Muscle layer of duodenum (tissue), 2 donors: ENCODE data around the gene GGTLC2.
"Not testable (repeated sequence)": the region's sequence is repeated elsewhere in the genome, so short reads cannot be mapped to it uniquely, and the experiment has no call there.

ENCODE experiments used
- H3K27ac ChIP-seq: one replicate; pipeline ENCODE4 v1.7.0; 2013; ENCODE audit warnings: mild to moderate bottlenecking, low read length
- H3K27me3 ChIP-seq: one replicate; pipeline ENCODE4 v1.7.0; 2013; ENCODE audit warnings: low read depth, mild to moderate bottlenecking, control low read depth, low read length
- H3K36me3 ChIP-seq, 2 donors: one replicate each; pipeline ENCODE4 v1.7.0; 2013; ENCODE audit warnings: low read length in 2 of 2, control low read depth in 1 of 2, mild to moderate bottlenecking in 1 of 2; ENCODE audit not compliant: insufficient read depth in 2 of 2, control insufficient read depth in 1 of 2
- H3K4me1 ChIP-seq, 2 donors: one replicate each; pipeline ENCODE4 v1.7.0; 2013; ENCODE audit warnings: low read length in 2 of 2, mild to moderate bottlenecking in 2 of 2, control low read depth in 1 of 2, moderate library complexity in 1 of 2; ENCODE audit not compliant: insufficient read depth in 2 of 2, control insufficient read depth in 1 of 2
- H3K4me3 ChIP-seq, 2 donors: one replicate each; pipeline ENCODE4 v1.7.0; 2013; ENCODE audit warnings: low read length in 2 of 2, low read depth in 1 of 2, mild to moderate bottlenecking in 1 of 2
- H3K9me3 ChIP-seq, 2 donors: one replicate each; pipeline ENCODE4 v1.7.0; 2013; ENCODE audit warnings: low read length in 2 of 2, control low read depth in 1 of 2, mild to moderate bottlenecking in 1 of 2; ENCODE audit not compliant: control insufficient read depth in 1 of 2
- donor health status: healthy.

Gene GGTLC2

DNA sequence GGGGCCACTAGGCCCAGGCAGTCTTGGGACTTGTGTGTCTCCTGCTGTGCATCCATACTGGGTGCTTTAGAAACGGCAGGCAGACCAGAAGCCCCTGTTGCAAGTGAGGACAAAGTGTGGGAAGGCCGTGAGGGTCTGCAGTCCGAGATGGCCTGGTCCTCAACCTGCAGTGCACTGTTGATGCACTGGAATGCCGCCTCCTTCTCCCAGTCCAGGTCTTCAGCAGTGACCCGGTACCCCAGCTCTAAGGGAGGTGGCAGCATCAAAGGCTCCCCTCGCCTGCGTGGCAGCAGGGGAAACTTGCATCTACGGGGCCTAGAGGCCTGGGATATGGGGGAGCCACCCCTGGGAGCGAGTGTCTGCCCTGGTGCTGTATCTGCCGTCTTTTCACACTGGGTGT is 2.2 kb upstream of the GGTLC2 start:
- H3K27me3 ChIP-seq, H3K9me3 ChIP-seq, H3K36me3 ChIP-seq, H3K27ac ChIP-seq, H3K4me3 ChIP-seq, H3K4me1 ChIP-seq: not testable (repeated sequence)

DNA sequence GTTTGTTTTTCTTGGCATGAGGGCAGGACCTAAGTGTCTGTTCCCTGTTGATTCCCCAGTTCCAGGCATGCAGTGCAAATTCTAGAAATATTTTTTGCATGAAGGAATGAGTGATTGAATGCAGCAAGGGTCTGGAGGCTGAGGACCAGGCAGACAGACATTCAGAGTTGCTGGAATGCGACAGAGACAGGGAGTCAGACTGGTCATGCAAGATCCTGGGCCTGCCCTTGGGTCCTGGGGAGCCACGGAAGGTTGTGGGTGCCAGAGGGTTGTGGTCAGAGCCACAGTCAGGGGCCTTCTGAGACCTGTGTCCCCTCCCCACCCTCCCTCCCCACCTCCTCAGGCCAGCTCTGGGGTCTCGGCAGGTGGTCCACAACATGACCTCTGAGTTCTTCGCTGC is 1.6 kb downstream of the GGTLC2 start:
- not testable (repeated sequence) for H3K9me3 ChIP-seq, H3K36me3 ChIP-seq

GRCh38 chr22:22647952-22648351 is 3.5 kb downstream of the GGTLC2 start:
- H3K36me3 ChIP-seq = not testable (repeated sequence)

More for the DNA sequence above, 1.6 kb downstream of the GGTLC2 start:
- not testable (repeated sequence) for H3K4me1 ChIP-seq, H3K27ac ChIP-seq, H3K27me3 ChIP-seq, H3K4me3 ChIP-seq

DNA sequence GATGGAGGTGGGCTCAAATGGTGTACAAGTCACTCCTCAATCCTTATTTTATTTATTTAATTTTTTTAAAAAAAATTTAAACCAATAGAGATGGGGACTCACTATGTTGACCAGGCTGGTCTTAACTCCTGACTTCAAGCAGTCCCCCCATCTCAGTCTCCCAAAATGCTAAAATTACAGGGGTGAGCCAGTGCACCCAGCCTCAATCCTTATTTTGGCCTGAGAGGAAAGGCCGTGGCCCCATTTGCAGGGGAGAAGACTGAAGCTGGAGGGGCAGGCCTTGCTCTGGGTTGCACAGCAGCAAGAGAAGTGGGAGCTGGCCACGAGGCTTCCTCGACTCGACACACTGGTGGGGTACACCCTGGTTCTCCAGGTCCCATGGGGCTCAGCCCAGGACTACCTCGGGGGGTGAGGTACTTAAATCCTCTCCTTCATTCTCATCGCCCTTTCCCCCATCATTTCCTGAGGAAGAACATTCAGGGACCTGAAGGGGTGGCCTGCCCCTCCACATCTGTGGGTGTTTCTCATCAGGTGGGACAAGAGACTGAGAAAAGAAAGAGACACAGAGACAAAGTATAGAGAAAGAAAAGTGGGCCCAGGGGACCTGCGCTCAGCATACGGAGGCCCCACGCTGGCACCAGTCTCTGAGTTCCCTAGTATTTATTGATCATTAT is 4.6 kb downstream of the GGTLC2 start:
- not testable (repeated sequence) for H3K4me3 ChIP-seq

More at GRCh38 chr22:22647952-22648351, 3.5 kb downstream of the GGTLC2 start:
- H3K4me3 ChIP-seq, H3K4me1 ChIP-seq, H3K27ac ChIP-seq, H3K27me3 ChIP-seq, H3K9me3 ChIP-seq: not testable (repeated sequence)

GRCh38 chr22:22649761-22650160 is 5.3 kb downstream of the GGTLC2 start:
- H3K4me3 ChIP-seq, H3K4me1 ChIP-seq, H3K27me3 ChIP-seq, H3K36me3 ChIP-seq, H3K9me3 ChIP-seq, H3K27ac ChIP-seq: not testable (repeated sequence)

More for the DNA sequence above, 4.6 kb downstream of the GGTLC2 start:
- not testable (repeated sequence) for H3K36me3 ChIP-seq, H3K27ac ChIP-seq, H3K9me3 ChIP-seq, H3K4me1 ChIP-seq, H3K27me3 ChIP-seq

GRCh38 chr22:22650398-22650797 is 6.0 kb downstream of the GGTLC2 start:
- H3K27me3 ChIP-seq, H3K27ac ChIP-seq, H3K4me3 ChIP-seq, H3K4me1 ChIP-seq, H3K36me3 ChIP-seq, H3K9me3 ChIP-seq: not testable (repeated sequence)

DNA sequence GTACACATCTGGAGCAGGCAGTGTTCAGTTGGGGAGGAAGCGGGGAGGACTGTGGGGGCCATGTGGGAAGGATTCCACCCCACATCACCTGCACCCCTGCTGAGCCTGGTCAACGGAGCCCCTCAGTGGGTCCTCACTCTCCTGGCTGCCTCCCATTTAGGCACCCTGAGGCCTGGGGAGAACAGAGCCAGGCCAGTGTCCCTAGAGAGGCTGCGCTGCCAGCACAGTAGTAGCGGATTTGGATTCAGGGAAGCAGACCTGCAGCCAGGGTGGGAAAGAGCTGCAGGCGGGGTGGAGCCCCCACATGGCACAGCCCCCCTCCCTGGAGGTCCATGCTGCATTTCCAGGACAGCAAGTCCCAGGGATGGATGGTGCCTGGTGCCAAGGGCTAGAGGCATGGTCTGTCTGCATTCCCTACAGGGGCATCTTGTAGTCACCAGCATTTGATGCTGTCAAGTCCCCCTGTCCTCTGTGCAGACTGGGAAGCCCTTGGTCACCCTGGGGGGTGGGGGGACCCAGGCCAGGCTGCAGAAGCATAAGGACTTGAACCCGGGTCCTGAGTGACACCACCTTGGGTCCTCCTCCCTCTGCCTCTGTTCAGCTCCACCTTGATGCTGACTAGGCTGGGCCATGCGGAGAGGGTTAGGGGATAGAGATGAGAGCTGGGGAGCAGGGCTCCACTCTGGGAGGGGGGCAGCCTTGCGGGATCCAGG is 6.5 kb downstream of the GGTLC2 start:
- not testable (repeated sequence) for H3K36me3 ChIP-seq, H3K27ac ChIP-seq, H3K4me1 ChIP-seq, H3K27me3 ChIP-seq, H3K4me3 ChIP-seq, H3K9me3 ChIP-seq

DNA sequence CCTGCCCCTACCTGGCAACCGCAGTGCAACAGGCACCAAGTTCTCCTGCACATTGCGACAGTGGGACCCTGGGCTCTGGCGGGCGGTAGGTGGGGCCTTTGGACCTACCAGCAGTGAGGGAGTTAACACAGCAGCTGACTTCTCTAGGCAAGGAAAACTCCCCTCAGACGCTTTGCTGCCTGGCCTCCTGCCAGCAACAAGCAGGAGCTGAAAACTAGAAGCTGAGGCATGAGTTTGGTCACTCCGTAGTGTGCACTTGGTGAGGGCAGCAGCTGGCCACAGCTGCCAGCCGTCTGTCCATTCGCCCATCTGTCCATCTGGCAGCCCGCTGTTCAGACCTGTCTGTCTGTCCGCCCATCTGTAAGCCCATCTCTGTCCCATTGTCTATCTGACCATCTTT is 7.2 kb downstream of the GGTLC2 start:
- H3K9me3 ChIP-seq, H3K27ac ChIP-seq, H3K27me3 ChIP-seq, H3K4me3 ChIP-seq, H3K4me1 ChIP-seq, H3K36me3 ChIP-seq: not testable (repeated sequence)

GRCh38 chr22:22652102-22652501 is 7.7 kb downstream of the GGTLC2 start:
- not testable (repeated sequence) for H3K9me3 ChIP-seq, H3K4me3 ChIP-seq, H3K27me3 ChIP-seq, H3K36me3 ChIP-seq, H3K27ac ChIP-seq, H3K4me1 ChIP-seq

GRCh38 chr22:22652573-22652972 is 8.2 kb downstream of the GGTLC2 start:
- H3K36me3 ChIP-seq, H3K9me3 ChIP-seq, H3K4me3 ChIP-seq, H3K27me3 ChIP-seq, H3K27ac ChIP-seq, H3K4me1 ChIP-seq: not testable (repeated sequence)

- H3K4me1 ChIP-seq, H3K4me3 ChIP-seq, H3K27ac ChIP-seq, H3K27me3 ChIP-seq, H3K9me3 ChIP-seq, H3K36me3 ChIP-seq: not testable (repeated sequence)
Observed at GRCh38 chr22:22653677-22654381, 9.4 kb downstream of the GGTLC2 start.
